ENCODE results near the gene CABLES1.

GRCh38 chr18:23203891-23204432, 68.7 kb downstream of the CABLES1 start:
- TF ChIP-seq EZH2phosphoT487 (IDR thresholded peaks at IDR 0.05; ENCODE audit: insufficient read depth, low read depth), result no peak
- no peak for TF ChIP-seq EZH2 (IDR thresholded peaks at IDR 0.05; ENCODE audit: insufficient read depth, poor library complexity, severe bottlenecking)

Measured in GM23248 (cell line).